GM12891 (cell line): Measurements from ENCODE around the gene EIF3M.

ENCODE experiments used
- POLR2AphosphoS5 ChIP-seq: IDR thresholded peaks from 2 replicates; pipeline ENCODE4 v1.6.1; 2011; ENCODE audit warnings: low read depth, low read length, control low read depth
- SPI1 ChIP-seq: IDR thresholded peaks from 2 replicates; pipeline ENCODE4 v1.6.1; 2011; ENCODE audit warnings: low read depth, low read length, control low read depth
- TAF1 ChIP-seq: IDR thresholded peaks from 2 replicates; pipeline ENCODE4 v1.6.1; 2011; ENCODE audit warnings: low read depth, low read length, control low read depth

GRCh38 chr11:32635819-32636218, 52.2 kb downstream of the EIF3M start:
- no peak for TF ChIP-seq POLR2AphosphoS5
- TF ChIP-seq TAF1 = no peak
- no peak for TF ChIP-seq SPI1
